MCF 10A (cell line): ENCODE data around the gene TMEM231. TPM values are rescaled to one million over a fixed set of nuclear protein-coding genes. Genes with fewer than 3 reads are reported as not detected.

Source experiments
- BruUV-seq: library from RNA; stranded (reverse); fragments of 400-500 nt; replicated peaks from 2 replicates; lab custom pipeline; 2021; lab: Mats Ljungman, UMichigan
- CTCF ChIA-PET: fragments of 300-600 bp; sonication (Branson Sonifier 250); formaldehyde crosslinking; extraction: SDS; loops from one replicate; lab custom pipeline; 2021; ENCODE audit warnings: antibody characterized with exemption, inconsistent platforms; lab: Yijun Ruan, JAX
- POLR2A ChIA-PET: fragments of 300-600, 350-650 bp; sonication (Branson Sonifier 250); formaldehyde crosslinking; extraction: SDS; loops from one replicate; lab custom pipeline; 2020; ENCODE audit warnings: antibody characterized with exemption, inconsistent platforms; lab: Yijun Ruan, JAX
- DNase-seq: peaks from one replicate; pipeline ENCODE4 v3.0.0-alpha.2; 2018; ENCODE audit not compliant: unreplicated experiment
- H3K27ac Mint-ChIP-seq: one replicate; pipeline ENCODE4 v1.8.0; 2022; ENCODE audit warnings: mild to moderate bottlenecking, low read depth, mixed read lengths; ENCODE audit not compliant: unreplicated experiment
- H3K27me3 Mint-ChIP-seq: one replicate; pipeline ENCODE4 v1.8.0; 2022; ENCODE audit warnings: mixed read lengths; ENCODE audit not compliant: insufficient read depth, unreplicated experiment
- H3K36me3 Mint-ChIP-seq: one replicate; pipeline ENCODE4 v1.8.0; 2022; ENCODE audit warnings: mild to moderate bottlenecking, moderate library complexity, mixed read lengths; ENCODE audit not compliant: insufficient read depth, unreplicated experiment
- H3K4me1 Mint-ChIP-seq: one replicate; pipeline ENCODE4 v1.8.0; 2022; ENCODE audit warnings: mixed read lengths; ENCODE audit not compliant: insufficient read depth, unreplicated experiment
- H3K4me3 Mint-ChIP-seq: one replicate; pipeline ENCODE4 v1.8.0; 2022; ENCODE audit warnings: mild to moderate bottlenecking, moderate library complexity, mixed read lengths; ENCODE audit not compliant: unreplicated experiment
- H3K9me3 Mint-ChIP-seq: one replicate; pipeline ENCODE4 v1.8.0; 2022; ENCODE audit warnings: mixed read lengths; ENCODE audit not compliant: unreplicated experiment
- intact Hi-C: fragments of 100-400 bp; cut with micrococcal nuclease; formaldehyde crosslinking; loops from 2 replicates; pipeline ENCODE4 v1.14.1; 2022
- total RNA-seq: library from RNA; stranded (reverse); gene quantifications from 2 replicates; pipeline ENCODE4 v1.2.3, GENCODE V29; 2022
- TF ChIP-seq, protein P1 (sequence below): fragments of 200-600 bp; IDR thresholded peaks from one replicate; pipeline ENCODE4 v1.8.0; 2022; ENCODE audit warnings: antibody characterized with exemption, mild to moderate bottlenecking; ENCODE audit not compliant: unreplicated experiment

TMEM231 gene
- total RNA-seq, 1 experiment from 2014 or later = 21.1 TPM

DNA sequence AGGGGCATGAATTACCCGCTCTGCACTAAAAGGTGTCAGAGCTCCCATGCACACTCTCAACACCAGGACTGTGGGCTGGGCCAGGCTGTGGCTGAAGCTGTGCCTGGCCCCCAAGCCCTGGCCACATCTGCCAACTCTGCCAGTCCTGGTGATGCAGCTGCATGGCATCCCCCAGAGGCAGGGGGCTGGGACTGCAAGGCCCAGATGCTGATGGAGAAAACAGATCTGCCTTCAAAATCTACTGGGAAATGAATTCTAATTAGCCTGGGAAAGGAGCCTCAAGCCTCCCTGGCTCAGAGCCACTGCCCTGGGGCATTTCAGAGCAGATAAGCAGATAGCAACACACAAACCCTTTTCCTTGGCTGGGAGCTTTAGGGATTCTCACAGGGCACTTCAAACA is 64.2 kb downstream of the TMEM231 start:
- intact Hi-C loops = no loop called here
- H3K27ac Mint-ChIP-seq = no peak overlapping the region
- CTCF ChIA-PET = interaction anchor here (0.8 to 1.5 kb wide), 7 partner anchors 8 to 26 kb away, joined by 3 to 9 read pairs (median 3); no protein-coding TSS in a partner anchor
- peaks cover 5% of the 10 kb centered on the region for H3K36me3 Mint-ChIP-seq
- POLR2A ChIA-PET = interaction anchor here (1.1 kb wide), 1 partner anchor 74 kb away, joined by 3 read pairs; the partner anchor contains the start of gene GABARAPL2
- H3K9me3 Mint-ChIP-seq = no peaks in the 10 kb centered on the region
- DNase-seq = no peak
- no peak overlapping the region for H3K4me3 Mint-ChIP-seq
- peaks cover 5% of the 10 kb centered on the region for H3K4me1 Mint-ChIP-seq
- TF ChIP-seq, protein P1, sequence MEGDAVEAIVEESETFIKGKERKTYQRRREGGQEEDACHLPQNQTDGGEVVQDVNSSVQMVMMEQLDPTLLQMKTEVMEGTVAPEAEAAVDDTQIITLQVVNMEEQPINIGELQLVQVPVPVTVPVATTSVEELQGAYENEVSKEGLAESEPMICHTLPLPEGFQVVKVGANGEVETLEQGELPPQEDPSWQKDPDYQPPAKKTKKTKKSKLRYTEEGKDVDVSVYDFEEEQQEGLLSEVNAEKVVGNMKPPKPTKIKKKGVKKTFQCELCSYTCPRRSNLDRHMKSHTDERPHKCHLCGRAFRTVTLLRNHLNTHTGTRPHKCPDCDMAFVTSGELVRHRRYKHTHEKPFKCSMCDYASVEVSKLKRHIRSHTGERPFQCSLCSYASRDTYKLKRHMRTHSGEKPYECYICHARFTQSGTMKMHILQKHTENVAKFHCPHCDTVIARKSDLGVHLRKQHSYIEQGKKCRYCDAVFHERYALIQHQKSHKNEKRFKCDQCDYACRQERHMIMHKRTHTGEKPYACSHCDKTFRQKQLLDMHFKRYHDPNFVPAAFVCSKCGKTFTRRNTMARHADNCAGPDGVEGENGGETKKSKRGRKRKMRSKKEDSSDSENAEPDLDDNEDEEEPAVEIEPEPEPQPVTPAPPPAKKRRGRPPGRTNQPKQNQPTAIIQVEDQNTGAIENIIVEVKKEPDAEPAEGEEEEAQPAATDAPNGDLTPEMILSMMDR = peak; percentile 17
- BruUV-seq = no TSS peak
- no peaks in the 10 kb centered on the region for H3K27me3 Mint-ChIP-seq

- Mint-ChIP-seq H3K4me3 (no peak overlapping the region), H3K4me1 (peaks cover 28% of the 10 kb centered on the region), H3K36me3 (no peaks in the 10 kb centered on the region), H3K9me3 (no peaks in the 10 kb centered on the region), H3K27ac (no peak overlapping the region), H3K27me3 (no peaks in the 10 kb centered on the region)
- DNase-seq = no peak
- CTCF ChIA-PET = interaction anchor here (0.7 to 4.0 kb wide), 2 partner anchors 29 to 67 kb away, joined by 7 to 18 read pairs; partner anchors contain the start of gene TMEM231
- POLR2A ChIA-PET = no interaction called here
- intact Hi-C loops = no loop called here
- TF ChIP-seq, protein P1 = no peak
- BruUV-seq = no TSS peak
Measured at GRCh38 chr16:75488322-75488721, 67.7 kb downstream of the TMEM231 start.

Other genes with a start within 250 kb of the TMEM231 start
- 41.3 and 44.7 TPM in 2 replicates for gene CFDP1, start 122.7 kb downstream of the TMEM231 start, total RNA-seq
- gene TMEM170A, start 91.6 kb downstream of the TMEM231 start, total RNA-seq = 20.1 and 21.8 TPM in 2 replicates
- 0.16 and 0.42 TPM in 2 replicates for gene CHST6, start 60.8 kb downstream of the TMEM231 start, total RNA-seq
- gene CHST5, start 20.1 kb downstream of the TMEM231 start, total RNA-seq = not detected in 2 replicates
- gene GABARAPL2, start 10.1 kb upstream of the TMEM231 start, total RNA-seq = 61.5 and 70.5 TPM in 2 replicates
- gene ADAT1, start 67.0 kb upstream of the TMEM231 start, total RNA-seq = 48.7 and 60.2 TPM in 2 replicates
- 213 and 219 TPM in 2 replicates for gene KARS1, start 91.4 kb upstream of the TMEM231 start, total RNA-seq
- 73.9 and 80.0 TPM in 2 replicates for gene TERF2IP, start 91.5 kb upstream of the TMEM231 start, total RNA-seq
- not detected in 2 replicates for gene CPHXL2, start 120.8 kb upstream of the TMEM231 start, total RNA-seq
- gene DUXB, start 145.2 kb upstream of the TMEM231 start, total RNA-seq = not detected in 2 replicates
- not detected in 2 replicates for gene CPHXL, start 170.2 kb upstream of the TMEM231 start, total RNA-seq